Liver (tissue), 9 donors: ENCODE data around the gene ORC3. TPM values are rescaled to one million over a fixed set of nuclear protein-coding genes. Genes with fewer than 3 reads are reported as not detected.
A peak's percentile ranks its signal among the peaks of the same experiment; 100 is the strongest.

ENCODE experiments used
- DNase-seq: peaks from one replicate; pipeline ENCODE4 v3.0.0-alpha.2; 2017; ENCODE audit warnings: low spot score
- H3K27ac ChIP-seq, 2 donors: one replicate each; pipeline ENCODE4 v1.7.0; 2013; ENCODE audit warnings: inconsistent platforms in 2 of 2, low read length in 2 of 2, control low read depth in 1 of 2, low read depth in 1 of 2, mild to moderate bottlenecking in 1 of 2
- H3K27me3 ChIP-seq, 4 donors: one replicate each; pipeline versions ENCODE4 v1.6.1 to v1.7.0; 2013; ENCODE audit warnings: low read length in 3 of 4, inconsistent platforms in 1 of 4, mild to moderate bottlenecking in 1 of 4, moderate library complexity in 1 of 4; ENCODE audit not compliant: control insufficient read depth in 4 of 4, insufficient read depth in 4 of 4
- H3K36me3 ChIP-seq, 4 donors: one replicate each; pipeline versions ENCODE4 v1.6.1 to v1.7.0; 2013; ENCODE audit warnings: low read length in 3 of 4, mild to moderate bottlenecking in 3 of 4, low read depth in 1 of 4, moderate library complexity in 1 of 4; ENCODE audit not compliant: control insufficient read depth in 4 of 4, insufficient read depth in 3 of 4
- H3K4me1 ChIP-seq, 4 donors: one replicate each; pipeline versions ENCODE4 v1.6.1 to v1.7.0; 2013; ENCODE audit warnings: low read length in 3 of 4, mild to moderate bottlenecking in 3 of 4, moderate library complexity in 1 of 4; ENCODE audit not compliant: control insufficient read depth in 4 of 4, insufficient read depth in 4 of 4
- H3K4me3 ChIP-seq, 3 donors: one replicate each; pipeline versions ENCODE4 v1.6.1 to v1.7.0; 2013; ENCODE audit warnings: low read length in 3 of 3, control low read depth in 1 of 3, low read depth in 1 of 3, mild to moderate bottlenecking in 1 of 3
- H3K9ac ChIP-seq, 2 donors: one replicate each; pipeline ENCODE4 v1.7.0; 2013; ENCODE audit warnings: low read length in 2 of 2, mild to moderate bottlenecking in 2 of 2, moderate library complexity in 2 of 2, control low read depth in 1 of 2, low read depth in 1 of 2
- H3K9me3 ChIP-seq, 4 donors: one replicate each; pipeline versions ENCODE4 v1.6.1 to v1.7.0; 2013; ENCODE audit warnings: low read length in 3 of 4; ENCODE audit not compliant: control insufficient read depth in 4 of 4
- ATF3 ChIP-seq: IDR thresholded peaks from 2 replicates; pipeline ENCODE4 v1.6.1; 2016; ENCODE audit warnings: antibody characterized with exemption
- CTCF ChIP-seq: fragments of 150-350 bp; IDR thresholded peaks from 2 replicates; pipeline ENCODE4 v1.5.1; 2017; ENCODE audit warnings: improper control_type of control experiment, low read depth, low read length; ENCODE audit not compliant: missing input control
- EGR1 ChIP-seq, 2 donors: IDR thresholded peaks; 2 replicates each; pipeline ENCODE4 v1.6.1; 2016 to 2018; ENCODE audit warnings: antibody characterized with exemption in 2 of 2, low read depth in 2 of 2
- FOXA1 ChIP-seq: IDR thresholded peaks from 2 replicates; pipeline ENCODE4 v1.6.1; 2016; ENCODE audit warnings: antibody characterized with exemption
- FOXA2 ChIP-seq: IDR thresholded peaks from 2 replicates; pipeline ENCODE4 v1.6.1; 2016; ENCODE audit warnings: antibody characterized with exemption
- GABPA ChIP-seq, 2 donors: IDR thresholded peaks in 1 of 2; conservative IDR thresholded peaks in 1 of 2; 2 replicates each; pipeline ENCODE4 v1.6.1; 2016; ENCODE audit warnings: antibody characterized with exemption in 2 of 2, mild to moderate bottlenecking in 1 of 2, moderate library complexity in 1 of 2
- HNF4A ChIP-seq, 2 donors: conservative IDR thresholded peaks; 2 replicates each; pipeline ENCODE4 v1.6.1; 2016; ENCODE audit warnings: antibody characterized with exemption in 2 of 2, mild to moderate bottlenecking in 2 of 2
- HNF4G ChIP-seq: IDR thresholded peaks from 2 replicates; pipeline ENCODE4 v1.6.1; 2016; ENCODE audit warnings: antibody characterized with exemption
- MAX ChIP-seq: IDR thresholded peaks from 2 replicates; pipeline ENCODE4 v1.6.1; 2016; ENCODE audit warnings: antibody characterized with exemption
- NR2F2 ChIP-seq: IDR thresholded peaks from 2 replicates; pipeline ENCODE4 v1.6.1; 2016; ENCODE audit warnings: antibody characterized with exemption
- RAD21 ChIP-seq, 2 donors: IDR thresholded peaks; 2 replicates each; pipeline ENCODE4 v1.6.1; 2016; ENCODE audit warnings: antibody characterized with exemption in 2 of 2, mild to moderate bottlenecking in 2 of 2
- REST ChIP-seq: IDR thresholded peaks from 2 replicates; pipeline ENCODE4 v1.6.1; 2016; ENCODE audit warnings: antibody characterized with exemption, mild to moderate bottlenecking
- SP1 ChIP-seq: IDR thresholded peaks from 2 replicates; pipeline ENCODE4 v1.6.1; 2018; ENCODE audit warnings: antibody characterized with exemption, mild to moderate bottlenecking
- TAF1 ChIP-seq: conservative IDR thresholded peaks from 2 replicates; pipeline ENCODE4 v1.6.1; 2016; ENCODE audit warnings: antibody characterized with exemption, mild to moderate bottlenecking
- YY1 ChIP-seq: IDR thresholded peaks from 2 replicates; pipeline ENCODE4 v1.6.1; 2016; ENCODE audit warnings: antibody characterized with exemption, mild to moderate bottlenecking
- ZBTB33 ChIP-seq: IDR thresholded peaks from 2 replicates; pipeline ENCODE4 v1.6.1; 2016; ENCODE audit warnings: antibody characterized with exemption
- WGBS: extraction: QIAGEN DNeasy Blood & Tissue Kit; methylation state at CpG from one replicate; pipeline ENCODE4 v1.1.7; 2013; 5-methylcytosine and 5-hydroxymethylcytosine counted together
- polyA plus RNA-seq, 2 donors: library from polyadenylated mRNA; stranded (reverse) in 1 of 2; unstranded in 1 of 2; fragments of 200-250 nt in 1 of 2; fragments of >200 nt in 1 of 2; fragmentation: Nextera tagmentation in 1 of 2; extraction: Ambion mirVana in 1 of 2; gene quantifications; one replicate each; pipeline versions ENCODE4 v1.2.1 to v1.2.3, GENCODE V29; 2013 to 2015
- total RNA-seq, 2 donors: library from RNA; depleted of rRNA; stranded (reverse); fragments of >200 nt; gene quantifications; one replicate each; pipeline ENCODE4 v1.2.3, GENCODE V29; 2014
- donor health status: healthy.
- donor health status: healthy.
- donor health status: healthy.
- donor health status: healthy.
- donor health status: healthy.

The ORC3 gene
- total and polyA plus RNA-seq, 4 donors: 5.2 to 14.5 (median 10.5) TPM

- peak overlapping the region; percentile 86 to 98 for H3K9ac ChIP-seq
- H3K27me3 ChIP-seq: no peaks in the 10 kb centered on the region
- H3K36me3 ChIP-seq: no peaks in the 10 kb centered on the region
- peaks cover 8 to 33% (median 11%) of the 10 kb centered on the region in 4 donors for H3K4me1 ChIP-seq
- H3K4me3 ChIP-seq: peak overlapping the region; percentile 73 to 100 (median 98)
- H3K9me3 ChIP-seq: no peaks in the 10 kb centered on the region
- peak overlapping the region; percentile 98 to 99 for H3K27ac ChIP-seq
- under 1% methylated on average over 36 of the region's 36 CpGs for WGBS
- TF ChIP-seq MAX (no peak), HNF4A (conservative IDR thresholded peaks at IDR 0.05) (no peak), REST (no peak), GABPA (IDR thresholded peaks at IDR 0.05 in 1 of 2, conservative IDR thresholded peaks at IDR 0.05 in 1 of 2) (no peak), EGR1 (IDR thresholded peaks at IDR 0.05; ENCODE audit: low read depth in 2 of 2) (no peak), RAD21 (IDR thresholded peaks at IDR 0.05) (no peak), CTCF (no peak), FOXA2 (no peak), ATF3 (no peak), HNF4G (no peak), NR2F2 (no peak), SP1 (no peak)
- DNase-seq: peak; percentile 50
Measured at GRCh38 chr6:87701344-87701675, 111.4 kb downstream of the ORC3 start.

- Histone ChIP-seq H3K4me1 (peaks cover 8 to 33% (median 11%) of the 10 kb centered on the region in 4 donors), H3K36me3 (no peaks in the 10 kb centered on the region), H3K9me3 (no peaks in the 10 kb centered on the region), H3K4me3 (peak within 1 kb of the TSS; percentile 76 to 100 (median 98)), H3K27me3 (no peaks in the 10 kb centered on the region), H3K9ac (peak within 1 kb of the TSS; percentile 93 to 98), H3K27ac (peak within 1 kb of the TSS; percentile 98 to 99)
- DNase-seq: peak; percentile 95
- WGBS: under 1% methylated on average over 88 of the region's 88 CpGs
- no peak for TF ChIP-seq HNF4G
- peak; percentile 71 for TF ChIP-seq ZBTB33
- TF ChIP-seq TAF1: peak; percentile 94
- no peak for TF ChIP-seq CTCF
- peak; percentile 73 to 89 for TF ChIP-seq EGR1 (IDR thresholded peaks at IDR 0.05; ENCODE audit: low read depth in 2 of 2)
- no peak for TF ChIP-seq FOXA1
- peak; percentile 98 for TF ChIP-seq YY1
- TF ChIP-seq GABPA (IDR thresholded peaks at IDR 0.05 in 1 of 2, conservative IDR thresholded peaks at IDR 0.05 in 1 of 2): peak; percentile 81 to 92
- peak; percentile 88 for TF ChIP-seq REST
- no peak for TF ChIP-seq FOXA2
Measured at GRCh38 chr6:87701676-87702588, 112.0 kb downstream of the ORC3 start, which contains the start of gene AKIRIN2. Gene AKIRIN2 (minus strand): TSS chr6:87702233. CDS start chr6:87701684, 549 bp downstream.
